ENCODE measurements around the gene SPSB1. TPM values are rescaled to one million over a fixed set of nuclear protein-coding genes. Genes with fewer than 3 reads are reported as not detected.

SPSB1 gene
- total and polyA plus RNA-seq, 9 donors = 4.4 to 11.2 (median 9.1) TPM

DNA sequence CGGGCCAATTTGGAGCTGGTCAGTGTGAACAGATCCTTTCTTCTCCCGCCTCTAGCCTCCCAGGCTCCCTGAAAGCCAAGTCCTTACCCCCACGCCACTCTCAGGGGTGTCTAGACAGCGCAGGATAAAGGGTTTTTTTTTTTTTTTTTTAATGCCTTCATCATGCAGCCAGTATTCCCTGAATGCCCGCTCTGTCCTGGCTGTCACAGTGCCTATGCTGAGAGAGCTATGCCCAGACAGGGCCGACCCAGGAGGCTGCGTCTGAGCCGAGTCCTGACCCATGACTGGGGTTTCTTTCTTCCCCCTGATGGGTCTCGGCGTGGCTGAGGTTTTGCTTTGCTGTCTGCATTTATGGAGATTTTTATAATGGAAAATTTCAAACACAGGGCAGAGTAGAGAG, 18.3 kb downstream of the SPSB1 start:
- H3K9me3 ChIP-seq (replicated peaks; ENCODE audit: control insufficient read depth, low read depth, low read length) = no peaks in the 10 kb centered on the region
- H3K4me3 ChIP-seq (ENCODE audit: low read length) = no peak overlapping the region
- peaks cover 2% of the 10 kb centered on the region for H3K27me3 ChIP-seq (ENCODE audit: control insufficient read depth, insufficient read depth, low read length)
- WGBS (ENCODE audit: insufficient coverage) = 81% methylated on average over 4 of the region's 10 CpGs
- H3K27ac ChIP-seq (ENCODE audit: low read length) = no peak overlapping the region
- no peaks in the 10 kb centered on the region for H3K36me3 ChIP-seq (ENCODE audit: control insufficient read depth, insufficient read depth, low read length)
- no peak for DNase-seq
- H3K4me1 ChIP-seq (ENCODE audit: control insufficient read depth, insufficient read depth, low read length) = peaks cover 7% of the 10 kb centered on the region

DNA sequence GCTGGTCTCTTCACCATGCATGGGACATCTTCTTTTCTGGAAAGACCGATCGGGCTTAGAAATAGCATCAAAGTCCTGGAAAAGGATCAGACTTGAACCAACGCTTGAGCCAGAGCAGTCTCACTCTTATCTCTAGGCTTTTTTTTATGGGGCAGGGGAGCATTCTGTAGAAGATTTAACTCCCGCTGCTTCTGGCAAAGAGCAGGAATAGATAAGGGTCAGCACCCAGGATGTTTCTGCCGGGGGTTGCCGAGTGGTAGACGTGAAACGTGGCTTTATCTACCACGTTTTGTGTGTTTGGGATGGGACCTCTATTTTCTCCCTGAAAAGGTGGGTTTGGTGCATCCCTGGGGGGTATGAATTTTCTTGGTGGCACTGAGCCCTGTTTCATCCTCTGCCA, 18.8 kb downstream of the SPSB1 start:
- Histone ChIP-seq H3K4me1 (ENCODE audit: control insufficient read depth, insufficient read depth, low read length) (peaks cover 7% of the 10 kb centered on the region), H3K36me3 (ENCODE audit: control insufficient read depth, insufficient read depth, low read length) (no peaks in the 10 kb centered on the region), H3K9me3 (replicated peaks; ENCODE audit: control insufficient read depth, low read depth, low read length) (no peaks in the 10 kb centered on the region), H3K27ac (ENCODE audit: low read length) (no peak overlapping the region), H3K4me3 (ENCODE audit: low read length) (no peak overlapping the region), H3K27me3 (ENCODE audit: control insufficient read depth, insufficient read depth, low read length) (peaks cover 2% of the 10 kb centered on the region)
- WGBS (ENCODE audit: insufficient coverage) = 72% methylated on average over 7 of the region's 9 CpGs
- no peak for DNase-seq

DNA sequence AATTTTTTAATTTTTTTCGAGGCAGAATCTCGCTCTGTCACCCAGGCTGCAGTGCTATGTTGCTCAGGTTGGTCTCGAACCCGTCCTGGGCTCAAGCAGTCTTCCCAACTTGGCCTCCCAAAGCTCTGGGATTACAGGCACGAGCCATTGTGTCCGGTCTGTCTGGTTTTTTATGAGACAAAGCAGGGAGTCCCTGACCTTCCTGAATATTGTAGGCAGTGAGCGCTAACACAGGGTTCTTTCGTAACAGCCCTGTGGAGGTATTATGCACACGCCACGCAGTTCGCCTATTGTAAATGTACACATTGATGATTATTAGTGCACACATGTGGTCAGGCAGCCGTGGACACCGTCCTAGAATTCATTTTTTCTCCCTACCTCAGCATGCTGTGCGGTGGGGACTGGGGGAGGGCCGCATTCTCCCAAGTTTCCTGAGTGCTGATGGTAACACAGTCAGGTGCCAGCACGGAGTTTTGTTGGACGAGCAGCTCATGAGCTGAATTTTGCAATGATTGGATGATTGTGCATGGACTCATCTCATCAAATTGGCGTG, 19.6 kb downstream of the SPSB1 start:
- Histone ChIP-seq H3K4me1 (ENCODE audit: control insufficient read depth, insufficient read depth, low read length) (peaks cover 7% of the 10 kb centered on the region), H3K4me3 (ENCODE audit: low read length) (no peak overlapping the region), H3K27ac (ENCODE audit: low read length) (no peak overlapping the region), H3K9me3 (replicated peaks; ENCODE audit: control insufficient read depth, low read depth, low read length) (no peaks in the 10 kb centered on the region), H3K36me3 (ENCODE audit: control insufficient read depth, insufficient read depth, low read length) (no peaks in the 10 kb centered on the region), H3K27me3 (ENCODE audit: control insufficient read depth, insufficient read depth, low read length) (peaks cover 2% of the 10 kb centered on the region)
- 68% methylated on average over 3 of the region's 18 CpGs for WGBS (ENCODE audit: insufficient coverage)
- no peak for DNase-seq

DNA sequence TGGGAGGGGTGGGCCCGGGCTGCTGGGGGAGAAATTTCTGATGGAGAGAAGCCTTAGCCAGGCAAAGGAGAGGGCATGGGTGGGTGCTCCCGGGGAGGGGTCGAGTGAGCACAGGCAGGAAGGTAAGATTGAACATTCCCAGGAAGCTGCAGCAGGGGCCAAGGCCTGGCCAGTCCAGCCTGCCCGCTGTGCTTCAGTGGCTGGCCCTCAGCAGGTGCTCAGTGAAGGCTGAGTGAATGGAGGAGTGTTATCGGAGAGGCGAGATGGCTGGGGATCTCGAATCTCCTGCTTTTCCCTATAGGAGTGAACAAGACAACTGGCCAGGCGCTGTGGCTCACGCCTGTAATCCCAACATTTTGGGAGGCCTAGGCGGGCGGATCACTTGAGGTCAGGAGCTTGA, 20.9 kb downstream of the SPSB1 start:
- no peak for DNase-seq
- 72% methylated on average over 7 of the region's 11 CpGs for WGBS (ENCODE audit: insufficient coverage)
- no peak overlapping the region for H3K27ac ChIP-seq (ENCODE audit: low read length)
- no peak overlapping the region for H3K4me3 ChIP-seq (ENCODE audit: low read length)
- H3K4me1 ChIP-seq (ENCODE audit: control insufficient read depth, insufficient read depth, low read length) = peaks cover 14% of the 10 kb centered on the region
- no peaks in the 10 kb centered on the region for H3K9me3 ChIP-seq (replicated peaks; ENCODE audit: control insufficient read depth, low read depth, low read length)
- no peaks in the 10 kb centered on the region for H3K36me3 ChIP-seq (ENCODE audit: control insufficient read depth, insufficient read depth, low read length)
- H3K27me3 ChIP-seq (ENCODE audit: control insufficient read depth, insufficient read depth, low read length) = no peaks in the 10 kb centered on the region

DNA sequence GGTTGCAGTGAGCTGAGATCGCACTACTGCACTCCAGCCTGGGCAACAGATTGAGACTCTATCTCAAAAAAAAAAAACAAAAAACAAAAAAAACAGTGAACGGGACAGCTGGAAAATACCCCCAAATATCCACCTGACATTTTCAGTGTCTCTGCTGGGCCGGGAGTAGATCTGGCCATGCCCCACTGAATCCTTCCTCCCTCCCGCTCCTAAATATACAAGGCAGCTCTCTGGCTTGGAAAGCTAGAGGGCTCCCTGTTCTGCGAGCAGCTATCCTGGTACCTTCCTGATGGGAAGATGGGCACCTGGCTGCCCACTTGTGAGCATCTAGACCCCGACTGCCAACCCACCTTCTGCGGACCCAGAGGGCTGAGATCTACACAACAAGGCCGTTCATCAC, 21.4 kb downstream of the SPSB1 start:
- H3K27ac ChIP-seq (ENCODE audit: low read length) = no peak overlapping the region
- 67% methylated on average over 7 of the region's 8 CpGs for WGBS (ENCODE audit: insufficient coverage)
- no peaks in the 10 kb centered on the region for H3K27me3 ChIP-seq (ENCODE audit: control insufficient read depth, insufficient read depth, low read length)
- peaks cover 15% of the 10 kb centered on the region for H3K4me1 ChIP-seq (ENCODE audit: control insufficient read depth, insufficient read depth, low read length)
- DNase-seq = no peak
- H3K9me3 ChIP-seq (replicated peaks; ENCODE audit: control insufficient read depth, low read depth, low read length) = no peaks in the 10 kb centered on the region
- no peaks in the 10 kb centered on the region for H3K36me3 ChIP-seq (ENCODE audit: control insufficient read depth, insufficient read depth, low read length)
- no peak overlapping the region for H3K4me3 ChIP-seq (ENCODE audit: low read length)

DNA sequence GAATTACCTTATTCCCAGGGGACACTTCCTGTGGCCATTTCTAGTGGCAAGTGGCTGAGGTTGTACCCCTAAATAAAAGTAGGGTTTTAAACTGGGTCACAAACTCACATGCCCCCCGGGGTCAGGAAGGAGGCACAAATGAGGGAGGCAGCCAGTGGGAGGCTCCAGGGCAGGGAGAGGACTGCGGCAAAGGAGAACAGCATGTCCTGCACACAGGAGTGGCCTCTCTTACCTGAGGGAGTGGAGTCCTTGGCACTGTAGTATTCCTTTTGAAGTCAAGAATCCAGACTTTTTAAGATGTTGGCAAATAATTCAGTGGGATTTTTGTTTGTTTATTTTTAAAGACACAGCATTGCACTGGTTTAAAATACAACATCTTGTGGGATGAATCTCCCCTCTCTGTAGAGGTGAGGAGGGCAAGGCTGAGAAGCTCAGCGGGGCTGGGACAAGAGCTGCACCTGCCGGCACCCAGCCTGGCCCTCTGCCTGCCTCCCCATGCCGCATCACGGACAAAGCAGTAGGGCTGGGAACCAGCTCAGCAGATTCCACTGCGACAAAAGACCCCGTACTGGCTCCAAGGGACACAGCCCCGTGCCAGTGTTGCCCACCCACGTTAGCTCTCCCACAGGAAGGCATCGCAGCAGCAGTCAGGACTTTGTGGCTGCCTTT, 22.2 kb downstream of the SPSB1 start:
- no peaks in the 10 kb centered on the region for H3K27me3 ChIP-seq (ENCODE audit: control insufficient read depth, insufficient read depth, low read length)
- no peak for DNase-seq
- H3K9me3 ChIP-seq (replicated peaks; ENCODE audit: control insufficient read depth, low read depth, low read length) = no peaks in the 10 kb centered on the region
- H3K4me1 ChIP-seq (ENCODE audit: control insufficient read depth, insufficient read depth, low read length) = peaks cover 21% of the 10 kb centered on the region
- WGBS (ENCODE audit: insufficient coverage) = 87% methylated on average over 10 of the region's 11 CpGs
- no peak overlapping the region for H3K27ac ChIP-seq (ENCODE audit: low read length)
- H3K4me3 ChIP-seq (ENCODE audit: low read length) = no peak overlapping the region
- no peaks in the 10 kb centered on the region for H3K36me3 ChIP-seq (ENCODE audit: control insufficient read depth, insufficient read depth, low read length)

DNA sequence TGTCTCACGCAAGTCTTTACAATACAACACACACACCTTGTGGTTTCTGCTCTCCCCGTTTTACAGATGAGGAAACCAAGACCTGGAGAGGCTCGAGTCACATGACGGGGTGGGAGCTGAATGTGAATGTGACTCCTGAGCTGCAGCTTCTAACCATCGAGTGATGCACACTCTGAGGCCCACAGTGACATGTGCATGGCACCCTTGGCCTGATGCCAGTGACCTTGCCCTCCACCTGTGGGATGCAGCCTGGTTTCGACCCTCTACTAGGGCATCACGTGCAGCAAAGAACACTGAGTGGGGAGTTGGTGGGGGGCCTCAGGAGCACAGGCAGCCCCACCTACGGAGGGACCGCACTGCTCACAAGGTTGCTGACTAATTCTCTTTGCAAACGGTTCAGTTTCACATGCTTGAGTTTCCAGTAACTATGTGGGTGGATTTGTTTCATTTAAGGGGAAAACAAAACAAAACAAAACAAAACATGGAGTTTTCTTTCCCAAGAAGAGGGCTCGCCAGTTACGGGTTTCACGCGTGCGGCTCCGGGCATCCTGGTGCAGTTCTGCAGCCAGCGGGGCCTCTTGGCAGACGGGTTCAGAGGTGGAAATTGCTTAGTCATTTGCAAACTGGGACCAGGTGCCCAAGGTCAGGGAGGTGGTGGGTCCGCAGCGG, 22.9 kb downstream of the SPSB1 start:
- H3K9me3 ChIP-seq (replicated peaks; ENCODE audit: control insufficient read depth, low read depth, low read length) = no peaks in the 10 kb centered on the region
- no peak overlapping the region for H3K27ac ChIP-seq (ENCODE audit: low read length)
- H3K4me3 ChIP-seq (ENCODE audit: low read length) = no peak overlapping the region
- 50% methylated on average over 14 of the region's 20 CpGs for WGBS (ENCODE audit: insufficient coverage)
- peak; percentile 51 for DNase-seq
- no peaks in the 10 kb centered on the region for H3K27me3 ChIP-seq (ENCODE audit: control insufficient read depth, insufficient read depth, low read length)
- H3K36me3 ChIP-seq (ENCODE audit: control insufficient read depth, insufficient read depth, low read length) = no peaks in the 10 kb centered on the region
- peaks cover 28% of the 10 kb centered on the region for H3K4me1 ChIP-seq (ENCODE audit: control insufficient read depth, insufficient read depth, low read length)

DNA sequence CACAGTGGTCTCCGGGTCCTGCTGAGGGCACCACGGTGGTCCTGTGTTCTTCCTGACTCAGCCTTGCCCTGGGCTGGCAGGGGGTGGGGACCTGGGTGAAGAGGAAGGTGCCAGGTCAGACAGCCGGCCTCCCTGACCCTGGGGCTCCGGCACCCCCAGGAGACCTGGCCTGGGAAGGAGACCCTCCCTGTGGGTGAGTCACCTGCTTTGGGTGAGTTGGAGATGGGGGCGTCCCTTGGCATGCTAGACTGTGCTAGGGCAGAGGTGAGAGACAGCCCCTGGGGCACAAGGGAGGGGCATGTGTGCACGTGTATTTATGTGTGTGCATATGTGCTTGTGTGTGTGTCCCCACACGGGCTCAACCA, 23.4 kb downstream of the SPSB1 start:
- H3K27ac ChIP-seq (ENCODE audit: low read length) = no peak overlapping the region
- WGBS (ENCODE audit: insufficient coverage) = 78% methylated on average over 7 of the region's 7 CpGs
- H3K9me3 ChIP-seq (replicated peaks; ENCODE audit: control insufficient read depth, low read depth, low read length) = no peaks in the 10 kb centered on the region
- H3K36me3 ChIP-seq (ENCODE audit: control insufficient read depth, insufficient read depth, low read length) = no peaks in the 10 kb centered on the region
- H3K4me1 ChIP-seq (ENCODE audit: control insufficient read depth, insufficient read depth, low read length) = peaks cover 33% of the 10 kb centered on the region
- no peak overlapping the region for H3K4me3 ChIP-seq (ENCODE audit: low read length)
- DNase-seq = no peak
- peaks cover under 1% of the 10 kb centered on the region for H3K27me3 ChIP-seq (ENCODE audit: control insufficient read depth, insufficient read depth, low read length)

DNA sequence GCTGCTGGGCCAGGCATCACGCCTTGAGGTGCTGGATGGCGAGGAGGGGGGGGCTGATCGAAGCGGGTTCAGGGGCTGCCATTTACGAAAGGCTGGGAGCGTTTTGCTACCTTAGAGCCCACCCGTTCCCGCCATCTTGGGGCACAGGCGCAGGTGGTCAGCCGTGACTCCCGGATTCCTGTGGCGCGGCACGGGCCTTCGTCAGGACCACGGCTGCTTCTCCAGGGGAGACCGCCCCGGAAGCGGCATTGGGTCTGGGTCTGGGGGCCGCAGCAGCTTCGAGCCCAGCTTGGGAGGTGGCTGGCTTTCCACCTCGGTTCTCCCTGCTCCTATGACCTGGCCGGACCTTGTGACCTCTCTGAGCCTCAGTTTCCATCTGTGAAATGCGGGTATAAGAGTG, 23.8 kb downstream of the SPSB1 start:
- no peaks in the 10 kb centered on the region for H3K36me3 ChIP-seq (ENCODE audit: control insufficient read depth, insufficient read depth, low read length)
- H3K27me3 ChIP-seq (ENCODE audit: control insufficient read depth, insufficient read depth, low read length) = peaks cover 4% of the 10 kb centered on the region
- no peak overlapping the region for H3K27ac ChIP-seq (ENCODE audit: low read length)
- no peak overlapping the region for H3K4me3 ChIP-seq (ENCODE audit: low read length)
- DNase-seq = no peak
- no peaks in the 10 kb centered on the region for H3K9me3 ChIP-seq (replicated peaks; ENCODE audit: control insufficient read depth, low read depth, low read length)
- 93% methylated on average over 24 of the region's 24 CpGs for WGBS (ENCODE audit: insufficient coverage)
- H3K4me1 ChIP-seq (ENCODE audit: control insufficient read depth, insufficient read depth, low read length) = peaks cover 35% of the 10 kb centered on the region

DNA sequence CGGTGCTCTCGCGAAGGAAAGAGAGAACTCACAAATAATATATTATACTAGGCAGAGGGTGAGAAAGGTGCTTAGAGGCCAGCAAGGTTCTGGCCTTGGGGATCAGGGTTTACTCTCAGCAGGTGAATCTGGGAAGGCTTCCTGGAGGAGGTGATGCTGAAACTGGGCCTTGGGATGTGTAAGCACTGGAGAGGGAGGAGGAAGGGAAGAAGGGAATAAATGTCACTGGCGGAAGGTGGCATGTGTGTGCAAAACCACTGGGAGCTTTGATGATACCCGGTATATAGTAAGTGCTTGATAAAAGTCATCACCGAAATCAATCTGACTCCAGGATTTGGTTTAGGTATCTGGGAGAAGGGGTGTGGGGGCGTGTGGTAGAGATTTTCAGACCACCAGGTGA, 24.4 kb downstream of the SPSB1 start:
- peak overlapping the region; percentile 60 for H3K27ac ChIP-seq (ENCODE audit: low read length)
- H3K36me3 ChIP-seq (ENCODE audit: control insufficient read depth, insufficient read depth, low read length) = no peaks in the 10 kb centered on the region
- no peak overlapping the region for H3K4me3 ChIP-seq (ENCODE audit: low read length)
- DNase-seq = no peak
- H3K9me3 ChIP-seq (replicated peaks; ENCODE audit: control insufficient read depth, low read depth, low read length) = no peaks in the 10 kb centered on the region
- peaks cover 35% of the 10 kb centered on the region for H3K4me1 ChIP-seq (ENCODE audit: control insufficient read depth, insufficient read depth, low read length)
- H3K27me3 ChIP-seq (ENCODE audit: control insufficient read depth, insufficient read depth, low read length) = peaks cover 4% of the 10 kb centered on the region
- WGBS (ENCODE audit: insufficient coverage) = 87% methylated on average over 4 of the region's 7 CpGs
